K562 (cell line): ENCODE data around the gene PHF1. TPM values are rescaled to one million over a fixed set of nuclear protein-coding genes. Genes with fewer than 3 reads are reported as not detected.

Source experiments
- ATF3 ChIP-seq, 2 experiments: fragments of 450-650 bp in 1 of 2; sonication (generic) in 1 of 2; formaldehyde crosslinking in 1 of 2; IDR thresholded peaks in 1 of 2; conservative IDR thresholded peaks in 1 of 2; 2 replicates each; pipeline versions ENCODE4 v1.6.1 to v1.8.1; 2016 to 2023; ENCODE audit warnings: mild to moderate bottlenecking in 2 of 2, moderate library complexity in 2 of 2, inconsistent platforms in 1 of 2, missing genetic modification reagents in 1 of 2
- CBX3 ChIP-seq, 2 experiments: IDR thresholded peaks; 1 replicate in 1 of 2; 2 replicates in 1 of 2; pipeline ENCODE4 v1.6.1; 2012; ENCODE audit warnings: inconsistent platforms in 2 of 2, low read length in 2 of 2, borderline replicate concordance in 1 of 2, control low read depth in 1 of 2
- ETV1 ChIP-seq: fragments of 450-650 bp; conservative IDR thresholded peaks from 2 replicates; pipeline ENCODE4 v1.6.1; 2016; ENCODE audit warnings: missing genetic modification characterization, control low read depth, low read depth, missing compliant biosample characterization
- FOSL1 ChIP-seq: fragments of 200-800 bp; sonication (Bioruptor generic); conservative IDR thresholded peaks from 2 replicates; pipeline ENCODE4 v1.6.1; 2016; ENCODE audit warnings: missing genetic modification characterization, missing compliant biosample characterization
- HLTF ChIP-seq: fragments of 450-650 bp; IDR thresholded peaks from 2 replicates; pipeline ENCODE4 v1.6.1; 2016
- JUN ChIP-seq, 2 experiments: sonication (generic) in 1 of 2; formaldehyde crosslinking in 1 of 2; IDR thresholded peaks; 2 replicates each; pipeline versions ENCODE4 v1.6.1 to v1.8.0; 2012 to 2022; ENCODE audit warnings: borderline replicate concordance in 2 of 2, mild to moderate bottlenecking in 2 of 2, improper control_type of control experiment in 1 of 2, low read depth in 1 of 2, low read length in 1 of 2, missing genetic modification reagents in 1 of 2
- LEF1 ChIP-seq: fragments of 450-650 bp; IDR thresholded peaks from 2 replicates; pipeline ENCODE4 v1.6.1; 2016; ENCODE audit warnings: mild to moderate bottlenecking
- SMARCA5 ChIP-seq: fragments of 450-650 bp; IDR thresholded peaks from 2 replicates; pipeline ENCODE4 v1.6.1; 2016
- SRF ChIP-seq, 2 experiments: fragments of 250-450, 450-650 bp in 1 of 2; sonication (Bioruptor Pico) in 1 of 2; sonication (generic) in 1 of 2; formaldehyde crosslinking; IDR thresholded peaks; 2 replicates each; pipeline versions ENCODE4 v1.5.0 to v1.5.1; 2020 to 2022; ENCODE audit warnings: mild to moderate bottlenecking in 1 of 2, missing genetic modification reagents in 1 of 2
- STAT5A ChIP-seq: IDR thresholded peaks from 2 replicates; pipeline ENCODE4 v1.6.1; 2012; ENCODE audit warnings: low read length, inconsistent platforms, borderline replicate concordance
- ZBTB26 ChIP-seq: fragments of 450-650 bp; formaldehyde crosslinking; IDR thresholded peaks from 2 replicates; pipeline ENCODE4 v1.4.0; 2022; ENCODE audit warnings: missing genetic modification characterization
- ZC3H4 ChIP-seq: sonication (generic); formaldehyde crosslinking; IDR thresholded peaks from 2 replicates; pipeline ENCODE4 v1.9.0; 2021; ENCODE audit warnings: missing genetic modification reagents, borderline replicate concordance
- ZNF253 ChIP-seq: fragments of 250-450 bp; sonication (Bioruptor Pico); conservative IDR thresholded peaks from 2 replicates; pipeline ENCODE4 v1.6.1; 2021; ENCODE audit warnings: mild to moderate bottlenecking
- ZNF41 ChIP-seq: fragments of 250-450 bp; sonication (Bioruptor Pico); conservative IDR thresholded peaks from 2 replicates; pipeline ENCODE4 v1.4.0; 2020; ENCODE audit warnings: mild to moderate bottlenecking
- ZNF431 ChIP-seq: sonication (generic); formaldehyde crosslinking; IDR thresholded peaks from 2 replicates; pipeline ENCODE4 v1.8.0; 2022; ENCODE audit warnings: mild to moderate bottlenecking, missing genetic modification reagents
- ZNF586 ChIP-seq: fragments of 450-650 bp; formaldehyde crosslinking; conservative IDR thresholded peaks from 2 replicates; pipeline ENCODE4 v1.4.0; 2020; ENCODE audit warnings: mild to moderate bottlenecking, moderate library complexity
- ZNF695 ChIP-seq: fragments of 450-650 bp; formaldehyde crosslinking; IDR thresholded peaks from 2 replicates; pipeline ENCODE4 v1.4.0; 2020; ENCODE audit warnings: mild to moderate bottlenecking, moderate library complexity
- ZNF707 ChIP-seq: fragments of 250-450 bp; sonication (Bioruptor Pico); conservative IDR thresholded peaks from 2 replicates; pipeline ENCODE4 v1.8.0; 2022; ENCODE audit warnings: inconsistent platforms, mild to moderate bottlenecking, moderate library complexity
- ZNF740 ChIP-seq, 3 experiments: fragments of 200-800 bp in 1 of 3; sonication (Bioruptor generic) in 1 of 3; sonication (generic) in 1 of 3; formaldehyde crosslinking in 1 of 3; IDR thresholded peaks; 2 replicates each; pipeline versions ENCODE4 v1.6.1 to v1.8.0; 2016 to 2022; ENCODE audit warnings: mild to moderate bottlenecking in 2 of 3, missing compliant biosample characterization in 2 of 3, missing genetic modification characterization in 2 of 3, missing genetic modification reagents in 1 of 3
- ZNF75A ChIP-seq: fragments of 450-650 bp; formaldehyde crosslinking; IDR thresholded peaks from 2 replicates; pipeline ENCODE4 v1.4.0; 2020; ENCODE audit warnings: mild to moderate bottlenecking
- polyA plus RNA-seq, 8 experiments: library from polyadenylated mRNA; depleted of rRNA in 4 of 8; stranded (reverse) in 5 of 8; unstranded in 3 of 8; fragments of >200 nt; fragmentation: Nextera tagmentation in 2 of 8; fragmentation: Illumina TruSeq in 1 of 8; extraction: Ambion mirVana in 2 of 8; extraction: Trizol in 1 of 8; gene quantifications; 2 replicates each; pipeline versions ENCODE4 v1.2.1 to v1.2.3, GENCODE V29; 2011 to 2014; ENCODE audit warnings: inconsistent platforms in 1 of 8, missing spikeins in 1 of 8
- total RNA-seq, 7 experiments: library from RNA; depleted of rRNA in 6 of 7; stranded (reverse); fragments of >200 nt in 6 of 7; fragmentation: Illumina TruSeq in 2 of 7; extraction: Trizol in 2 of 7; gene quantifications; 2 replicates each; pipeline versions ENCODE4 v1.2.1 to v1.2.3, GENCODE V29; 2011 to 2021; ENCODE audit warnings: low replicate concordance in 1 of 7

The PHF1 gene
- total and polyA plus RNA-seq, 9 of the 15 experiments (the other 6 are each of a cell fraction or from before 2014, with no cell fraction given): 3.7 to 64.2 (median 33.7) TPM

GRCh38 chr6:33418690-33419291 is 8.0 kb downstream of the PHF1 start (continued):
- peak; percentile 58; the same call in 1 of the 2 replicates for TF ChIP-seq ZNF75A (CRISPR knock-in tag)
- peak; percentile 93 for TF ChIP-seq SMARCA5
- TF ChIP-seq ZNF41 (CRISPR knock-in tag): 0 out of 2 replicates have a peak, but pooled peaks have one; percentile 36
- peak; percentile 85; the same call in 1 of the 2 replicates for TF ChIP-seq ZNF695
- peak in 1 of 2 experiments; percentile 1; a peak in 1 of 3 replicates for TF ChIP-seq CBX3 (IDR thresholded peaks at IDR 0.05; ENCODE audit: borderline replicate concordance in 1 of 2, low read length in 2 of 2)
- 0 out of 2 replicates have a peak, but pooled peaks have one; percentile 2 for TF ChIP-seq STAT5A
- 0 out of 2 replicates have a peak, but pooled peaks have one; percentile 18 for TF ChIP-seq ETV1 (tag)
- 0 out of 2 replicates have a peak, but pooled peaks have one; percentile 82 for TF ChIP-seq ZBTB26
- TF ChIP-seq LEF1: 0 out of 2 replicates have a peak, but pooled peaks have one; percentile 11
- 0 out of 4 replicates have a peak, but pooled peaks of 1 of the 2 experiments have one; percentile 47 for TF ChIP-seq SRF (CRISPR knock-in tag; IDR thresholded peaks at IDR 0.05)
- 0 out of 2 replicates have a peak, but pooled peaks have one; percentile 57 for TF ChIP-seq ZNF586 (CRISPR knock-in tag)
- TF ChIP-seq FOSL1 (tag): peak; percentile 11; the same call in 1 of the 2 replicates
- no peak for TF ChIP-seq ZNF431 (CRISPR knock-in tag)
- TF ChIP-seq HLTF: peak; percentile 69; the same call in 1 of the 2 replicates
- TF ChIP-seq ATF3 (IDR thresholded peaks at IDR 0.05): peak; percentile 88
- no peak for TF ChIP-seq ATF3 (CRISPR knock-in tag; conservative IDR thresholded peaks at IDR 0.05)
- TF ChIP-seq JUN (IDR thresholded peaks at IDR 0.05; ENCODE audit: borderline replicate concordance, low read depth, low read length): peak; percentile 89
- no peak for TF ChIP-seq JUN (CRISPR knock-in tag; IDR thresholded peaks at IDR 0.05; ENCODE audit: borderline replicate concordance)
- no peak for TF ChIP-seq ZNF253 (CRISPR knock-in tag)
- TF ChIP-seq ZNF740 (CRISPR knock-in tag; IDR thresholded peaks at IDR 0.05): no peak
- 0 out of 4 replicates have a peak, but pooled peaks of 1 of the 2 experiments have one; percentile 65 for TF ChIP-seq ZNF740 (tag; IDR thresholded peaks at IDR 0.05)
- TF ChIP-seq ZC3H4: peak; percentile 78; the same call in 1 of the 2 replicates
- TF ChIP-seq ZNF707: 0 out of 2 replicates have a peak, but pooled peaks have one; percentile 65
